ENCODE measurements around the gene BRD2. TPM values are rescaled to one million over a fixed set of nuclear protein-coding genes. Genes with fewer than 3 reads are reported as not detected.
A peak's percentile ranks its signal among the peaks of the same experiment; 100 is the strongest.

Gene BRD2
- total RNA-seq, 1 donor from 2014 or later: 312 TPM

GRCh38 chr6:32950449-32950848, 17.9 kb upstream of the BRD2 start:
- no peak for DNase-seq (ENCODE audit: low read depth, low spot score)
- Mint-ChIP-seq H3K27me3 (ENCODE audit: low read depth) (peaks cover 22% of the 10 kb centered on the region), H3K36me3 (ENCODE audit: low read depth) (no peaks in the 10 kb centered on the region), H3K9me3 (no peaks in the 10 kb centered on the region), H3K27ac (ENCODE audit: unreplicated experiment) (no peak overlapping the region), H3K4me3 (no peak overlapping the region), H3K4me1 (peaks cover 8% of the 10 kb centered on the region)
- TF ChIP-seq CTCF (conservative IDR thresholded peaks at IDR 0.05): no peak

DNA sequence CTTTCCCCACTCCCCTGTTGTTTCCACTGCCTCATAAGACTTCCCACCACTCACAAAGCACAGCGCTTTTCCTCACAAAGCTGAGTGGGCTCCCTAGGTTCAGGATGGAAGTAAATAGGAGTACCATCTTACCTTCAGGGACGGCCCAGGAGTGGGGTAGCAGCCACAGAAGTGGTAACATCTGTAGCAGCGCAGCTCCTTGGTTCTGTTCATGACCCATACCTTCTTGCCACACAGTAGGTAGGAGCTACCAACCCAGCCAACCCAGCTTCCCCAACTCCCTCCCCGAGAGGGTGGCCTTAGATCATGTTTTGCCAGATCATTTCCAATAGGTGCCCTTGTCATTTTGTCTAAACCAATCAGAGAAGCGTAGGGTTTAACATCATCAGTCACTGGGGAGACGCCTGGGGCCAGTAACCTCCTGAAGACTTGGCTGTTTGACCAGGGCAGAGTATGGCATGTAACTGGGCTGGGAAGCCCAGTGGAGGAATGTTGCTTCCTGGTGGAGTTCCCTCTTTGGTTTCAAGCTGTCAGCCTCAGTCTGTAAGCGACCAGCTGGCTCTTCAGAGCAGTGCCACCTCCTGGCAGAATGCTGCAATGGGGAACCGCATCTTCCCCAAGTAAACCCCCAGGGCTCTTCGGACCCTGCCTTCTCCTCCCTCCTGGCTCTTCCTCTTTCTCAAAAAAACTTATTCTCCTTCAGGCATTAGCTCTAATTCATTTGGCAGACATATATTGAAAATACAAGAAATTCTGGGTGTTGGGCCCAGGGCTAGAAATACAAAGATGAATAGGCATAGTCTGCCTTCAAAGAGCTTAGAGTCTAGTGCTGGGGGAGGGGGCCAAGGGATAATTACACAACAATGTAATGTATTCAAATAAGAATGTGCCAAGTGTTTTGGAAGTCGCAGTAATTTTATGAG, 15.3 kb upstream of the BRD2 start, which contains the start of gene HLA-DMA:
HLA-DMA (minus strand) TSS at position 281 of the 923 bp plus-strand sequence; CDS start at position 220, 61 bp downstream.
- H3K4me1 Mint-ChIP-seq: peaks cover 8% of the 10 kb centered on the region
- H3K9me3 Mint-ChIP-seq: no peaks in the 10 kb centered on the region
- no peak within 1 kb of the TSS for H3K27ac Mint-ChIP-seq (ENCODE audit: unreplicated experiment)
- DNase-seq (ENCODE audit: low read depth, low spot score): peak; percentile 42
- H3K27me3 Mint-ChIP-seq (ENCODE audit: low read depth): peaks cover 16% of the 10 kb centered on the region
- H3K36me3 Mint-ChIP-seq (ENCODE audit: low read depth): no peaks in the 10 kb centered on the region
- peak; percentile 74 for TF ChIP-seq CTCF (conservative IDR thresholded peaks at IDR 0.05)
- no peak within 1 kb of the TSS for H3K4me3 Mint-ChIP-seq

GRCh38 chr6:32953775-32954174, 14.6 kb upstream of the BRD2 start:
- Mint-ChIP-seq H3K4me3 (no peak overlapping the region), H3K27me3 (ENCODE audit: low read depth) (peaks cover 11% of the 10 kb centered on the region), H3K9me3 (no peaks in the 10 kb centered on the region), H3K4me1 (peaks cover 8% of the 10 kb centered on the region), H3K36me3 (ENCODE audit: low read depth) (no peaks in the 10 kb centered on the region), H3K27ac (ENCODE audit: unreplicated experiment) (no peak overlapping the region)
- no peak for DNase-seq (ENCODE audit: low read depth, low spot score)
- no peak for TF ChIP-seq CTCF (conservative IDR thresholded peaks at IDR 0.05)

GRCh38 chr6:32954267-32954666, 14.1 kb upstream of the BRD2 start:
- H3K27ac Mint-ChIP-seq (ENCODE audit: unreplicated experiment): no peak overlapping the region
- H3K4me3 Mint-ChIP-seq: no peak overlapping the region
- H3K4me1 Mint-ChIP-seq: peaks cover 8% of the 10 kb centered on the region
- peaks cover 7% of the 10 kb centered on the region for H3K27me3 Mint-ChIP-seq (ENCODE audit: low read depth)
- no peak for DNase-seq (ENCODE audit: low read depth, low spot score)
- no peaks in the 10 kb centered on the region for H3K9me3 Mint-ChIP-seq
- no peak for TF ChIP-seq CTCF (conservative IDR thresholded peaks at IDR 0.05)
- H3K36me3 Mint-ChIP-seq (ENCODE audit: low read depth): no peaks in the 10 kb centered on the region

DNA sequence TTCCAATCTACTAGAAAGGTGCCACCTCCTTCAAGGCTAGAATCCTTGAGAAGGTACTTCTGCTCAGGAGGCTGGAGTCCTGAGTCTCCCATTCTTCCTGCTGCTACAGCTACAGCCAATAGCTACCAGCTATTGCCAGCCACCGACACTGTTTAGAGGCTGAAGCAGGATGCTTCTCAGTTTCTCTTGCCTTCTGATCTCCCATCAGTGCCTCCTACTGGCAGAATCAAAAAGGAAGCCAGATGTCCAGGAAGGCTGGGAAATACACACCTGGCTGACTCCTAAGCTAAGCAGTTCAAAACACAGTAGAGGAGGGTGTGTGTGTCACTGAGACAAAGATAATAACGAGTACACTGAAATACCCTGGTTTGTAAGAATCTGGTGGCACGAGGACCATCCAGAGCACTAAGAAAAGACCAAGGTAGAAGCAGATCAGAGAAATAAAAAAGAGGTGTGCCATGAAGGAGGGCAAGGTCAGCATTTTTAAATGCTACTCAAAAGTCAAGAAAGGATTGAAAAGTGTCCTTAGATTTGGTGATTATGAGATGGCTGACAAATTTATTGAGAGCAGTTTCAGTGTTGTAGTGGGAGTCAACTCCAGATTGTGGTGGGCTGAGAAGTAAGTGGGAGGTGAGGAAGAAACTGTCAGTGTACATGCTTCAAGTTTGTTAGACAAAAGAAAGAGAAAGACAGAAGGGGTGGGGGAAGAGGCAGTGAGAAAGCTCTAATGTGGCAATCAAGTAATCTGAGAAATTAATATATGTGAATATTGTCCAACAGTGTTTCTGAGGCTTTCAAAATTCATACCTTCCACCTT, 13.2 kb upstream of the BRD2 start:
- Mint-ChIP-seq H3K4me1 (peaks cover 8% of the 10 kb centered on the region), H3K36me3 (ENCODE audit: low read depth) (no peaks in the 10 kb centered on the region), H3K4me3 (no peak overlapping the region), H3K27me3 (ENCODE audit: low read depth) (peaks cover 7% of the 10 kb centered on the region), H3K27ac (ENCODE audit: unreplicated experiment) (no peak overlapping the region), H3K9me3 (no peaks in the 10 kb centered on the region)
- TF ChIP-seq CTCF (conservative IDR thresholded peaks at IDR 0.05): peak; percentile 42
- DNase-seq (ENCODE audit: low read depth, low spot score): no peak
